ENCODE measurements around the gene CFAP20DC.

CFAP20DC gene

GRCh38 chr3:58751882-58752567 is 297.8 kb downstream of the CFAP20DC start:
- no peak for DNase-seq (ENCODE audit: low read depth, low spot score)
- Histone ChIP-seq H3K9me3 (ENCODE audit: control insufficient read depth, insufficient read depth, low read length) (no peaks in the 10 kb centered on the region), H3K4me1 (ENCODE audit: control insufficient read depth, insufficient read depth, low read length) (no peaks in the 10 kb centered on the region), H3K27me3 (ENCODE audit: control insufficient read depth, insufficient read depth, low read length) (no peaks in the 10 kb centered on the region), H3K4me3 (ENCODE audit: low read length) (no peak overlapping the region), H3K27ac (ENCODE audit: low read length) (no peak overlapping the region), H3K36me3 (ENCODE audit: control insufficient read depth, insufficient read depth, low read length) (no peaks in the 10 kb centered on the region)
- WGBS (ENCODE audit: insufficient coverage, insufficient read length): no CpG with 5 or more reads among the region's 3 CpGs

- Histone ChIP-seq H3K27me3 (ENCODE audit: control insufficient read depth, insufficient read depth, low read length) (no peaks in the 10 kb centered on the region), H3K9me3 (ENCODE audit: control insufficient read depth, insufficient read depth, low read length) (no peaks in the 10 kb centered on the region), H3K27ac (ENCODE audit: low read length) (no peak overlapping the region), H3K4me1 (ENCODE audit: control insufficient read depth, insufficient read depth, low read length) (no peaks in the 10 kb centered on the region), H3K36me3 (ENCODE audit: control insufficient read depth, insufficient read depth, low read length) (no peaks in the 10 kb centered on the region), H3K4me3 (ENCODE audit: low read length) (no peak overlapping the region)
- no CpG with 5 or more reads among the region's 4 CpGs for WGBS (ENCODE audit: insufficient coverage, insufficient read length)
- no peak for DNase-seq (ENCODE audit: low read depth, low spot score)
These were observed 298.6 kb downstream of the CFAP20DC start for GRCh38 chr3:58751235-58751634.

GRCh38 chr3:58749948-58750347 is 299.9 kb downstream of the CFAP20DC start:
- Histone ChIP-seq H3K4me3 (ENCODE audit: low read length) (no peak overlapping the region), H3K4me1 (ENCODE audit: control insufficient read depth, insufficient read depth, low read length) (no peaks in the 10 kb centered on the region), H3K27me3 (ENCODE audit: control insufficient read depth, insufficient read depth, low read length) (no peaks in the 10 kb centered on the region), H3K36me3 (ENCODE audit: control insufficient read depth, insufficient read depth, low read length) (no peaks in the 10 kb centered on the region), H3K27ac (ENCODE audit: low read length) (no peak overlapping the region), H3K9me3 (ENCODE audit: control insufficient read depth, insufficient read depth, low read length) (no peaks in the 10 kb centered on the region)
- DNase-seq (ENCODE audit: low read depth, low spot score): no peak
- no CpG with 5 or more reads among the region's 3 CpGs for WGBS (ENCODE audit: insufficient coverage, insufficient read length)

- no peaks in the 10 kb centered on the region for H3K9me3 ChIP-seq (ENCODE audit: control insufficient read depth, insufficient read depth, low read length)
- H3K36me3 ChIP-seq (ENCODE audit: control insufficient read depth, insufficient read depth, low read length): no peaks in the 10 kb centered on the region
- WGBS (ENCODE audit: insufficient coverage, insufficient read length): no CpG with 5 or more reads among the region's 4 CpGs
- no peak overlapping the region for H3K27ac ChIP-seq (ENCODE audit: low read length)
- no peaks in the 10 kb centered on the region for H3K4me1 ChIP-seq (ENCODE audit: control insufficient read depth, insufficient read depth, low read length)
- H3K4me3 ChIP-seq (ENCODE audit: low read length): no peak overlapping the region
- no peak for DNase-seq (ENCODE audit: low read depth, low spot score)
- no peaks in the 10 kb centered on the region for H3K27me3 ChIP-seq (ENCODE audit: control insufficient read depth, insufficient read depth, low read length)
These were observed 301.8 kb downstream of the CFAP20DC start for GRCh38 chr3:58748024-58748423.

GRCh38 chr3:58746758-58747157 is 303.1 kb downstream of the CFAP20DC start:
- Histone ChIP-seq H3K9me3 (ENCODE audit: control insufficient read depth, insufficient read depth, low read length) (no peaks in the 10 kb centered on the region), H3K27me3 (ENCODE audit: control insufficient read depth, insufficient read depth, low read length) (no peaks in the 10 kb centered on the region), H3K36me3 (ENCODE audit: control insufficient read depth, insufficient read depth, low read length) (no peaks in the 10 kb centered on the region), H3K27ac (ENCODE audit: low read length) (no peak overlapping the region), H3K4me1 (ENCODE audit: control insufficient read depth, insufficient read depth, low read length) (no peaks in the 10 kb centered on the region), H3K4me3 (ENCODE audit: low read length) (no peak overlapping the region)
- WGBS (ENCODE audit: insufficient coverage, insufficient read length): 100% methylated on average over 1 of the region's 3 CpGs
- DNase-seq (ENCODE audit: low read depth, low spot score): no peak

GRCh38 chr3:58743296-58743695 is 306.5 kb downstream of the CFAP20DC start:
- H3K36me3 ChIP-seq (ENCODE audit: control insufficient read depth, insufficient read depth, low read length): no peaks in the 10 kb centered on the region
- no CpG with 5 or more reads among the region's 1 CpG for WGBS (ENCODE audit: insufficient coverage, insufficient read length)
- H3K27ac ChIP-seq (ENCODE audit: low read length): no peak overlapping the region
- no peaks in the 10 kb centered on the region for H3K9me3 ChIP-seq (ENCODE audit: control insufficient read depth, insufficient read depth, low read length)
- H3K4me1 ChIP-seq (ENCODE audit: control insufficient read depth, insufficient read depth, low read length): no peaks in the 10 kb centered on the region
- no peaks in the 10 kb centered on the region for H3K27me3 ChIP-seq (ENCODE audit: control insufficient read depth, insufficient read depth, low read length)
- DNase-seq (ENCODE audit: low read depth, low spot score): no peak
- no peak overlapping the region for H3K4me3 ChIP-seq (ENCODE audit: low read length)

- no peaks in the 10 kb centered on the region for H3K4me1 ChIP-seq (ENCODE audit: control insufficient read depth, insufficient read depth, low read length)
- H3K27ac ChIP-seq (ENCODE audit: low read length): no peak overlapping the region
- no peaks in the 10 kb centered on the region for H3K36me3 ChIP-seq (ENCODE audit: control insufficient read depth, insufficient read depth, low read length)
- no CpG with 5 or more reads among the region's 6 CpGs for WGBS (ENCODE audit: insufficient coverage, insufficient read length)
- DNase-seq (ENCODE audit: low read depth, low spot score): no peak
- no peaks in the 10 kb centered on the region for H3K9me3 ChIP-seq (ENCODE audit: control insufficient read depth, insufficient read depth, low read length)
- no peaks in the 10 kb centered on the region for H3K27me3 ChIP-seq (ENCODE audit: control insufficient read depth, insufficient read depth, low read length)
- H3K4me3 ChIP-seq (ENCODE audit: low read length): no peak overlapping the region
These were observed 307.6 kb downstream of the CFAP20DC start for GRCh38 chr3:58742239-58742638.

GRCh38 chr3:58737644-58738043 is 312.2 kb downstream of the CFAP20DC start:
- Histone ChIP-seq H3K4me1 (ENCODE audit: control insufficient read depth, insufficient read depth, low read length) (no peaks in the 10 kb centered on the region), H3K4me3 (ENCODE audit: low read length) (no peak overlapping the region), H3K36me3 (ENCODE audit: control insufficient read depth, insufficient read depth, low read length) (no peaks in the 10 kb centered on the region), H3K9me3 (ENCODE audit: control insufficient read depth, insufficient read depth, low read length) (no peaks in the 10 kb centered on the region), H3K27ac (ENCODE audit: low read length) (no peak overlapping the region), H3K27me3 (ENCODE audit: control insufficient read depth, insufficient read depth, low read length) (no peaks in the 10 kb centered on the region)
- no CpG with 5 or more reads among the region's 3 CpGs for WGBS (ENCODE audit: insufficient coverage, insufficient read length)
- no peak for DNase-seq (ENCODE audit: low read depth, low spot score)

- no peaks in the 10 kb centered on the region for H3K36me3 ChIP-seq (ENCODE audit: control insufficient read depth, insufficient read depth, low read length)
- WGBS (ENCODE audit: insufficient coverage, insufficient read length): no CpG with 5 or more reads among the region's 5 CpGs
- no peak for DNase-seq (ENCODE audit: low read depth, low spot score)
- no peaks in the 10 kb centered on the region for H3K27me3 ChIP-seq (ENCODE audit: control insufficient read depth, insufficient read depth, low read length)
- no peak overlapping the region for H3K4me3 ChIP-seq (ENCODE audit: low read length)
- H3K9me3 ChIP-seq (ENCODE audit: control insufficient read depth, insufficient read depth, low read length): no peaks in the 10 kb centered on the region
- no peaks in the 10 kb centered on the region for H3K4me1 ChIP-seq (ENCODE audit: control insufficient read depth, insufficient read depth, low read length)
- no peak overlapping the region for H3K27ac ChIP-seq (ENCODE audit: low read length)
These were observed 318.2 kb downstream of the CFAP20DC start for GRCh38 chr3:58731673-58732072.

GRCh38 chr3:58728723-58729122 is 321.1 kb downstream of the CFAP20DC start:
- Histone ChIP-seq H3K27me3 (ENCODE audit: control insufficient read depth, insufficient read depth, low read length) (no peaks in the 10 kb centered on the region), H3K4me1 (ENCODE audit: control insufficient read depth, insufficient read depth, low read length) (no peaks in the 10 kb centered on the region), H3K36me3 (ENCODE audit: control insufficient read depth, insufficient read depth, low read length) (no peaks in the 10 kb centered on the region), H3K9me3 (ENCODE audit: control insufficient read depth, insufficient read depth, low read length) (no peaks in the 10 kb centered on the region), H3K4me3 (ENCODE audit: low read length) (no peak overlapping the region), H3K27ac (ENCODE audit: low read length) (no peak overlapping the region)
- no peak for DNase-seq (ENCODE audit: low read depth, low spot score)
- WGBS (ENCODE audit: insufficient coverage, insufficient read length): no CpG with 5 or more reads among the region's 1 CpG

GRCh38 chr3:58725326-58725853 is 324.4 kb downstream of the CFAP20DC start:
- no peak for DNase-seq (ENCODE audit: low read depth, low spot score)
- no peak overlapping the region for H3K27ac ChIP-seq (ENCODE audit: low read length)
- no peaks in the 10 kb centered on the region for H3K27me3 ChIP-seq (ENCODE audit: control insufficient read depth, insufficient read depth, low read length)
- H3K9me3 ChIP-seq (ENCODE audit: control insufficient read depth, insufficient read depth, low read length): no peaks in the 10 kb centered on the region
- H3K4me3 ChIP-seq (ENCODE audit: low read length): no peak overlapping the region
- H3K36me3 ChIP-seq (ENCODE audit: control insufficient read depth, insufficient read depth, low read length): no peaks in the 10 kb centered on the region
- no CpG with 5 or more reads among the region's 7 CpGs for WGBS (ENCODE audit: insufficient coverage, insufficient read length)
- no peaks in the 10 kb centered on the region for H3K4me1 ChIP-seq (ENCODE audit: control insufficient read depth, insufficient read depth, low read length)
